SU-DHL-6 (cell line): ENCODE results near the gene PIN1.

Experiments
- EZH2phosphoT487 ChIP-seq: fragments of 200-600 bp; sonication (generic), shearing (Covaris generic); conservative IDR thresholded peaks from 2 replicates; pipeline ENCODE4 v1.6.1; 2018; ENCODE audit warnings: mild to moderate bottlenecking, antibody characterized with exemption, low read length, moderate library complexity, mixed read lengths
- TF ChIP-seq, protein P1 (sequence below): fragments of 200-600 bp; sonication (generic); IDR thresholded peaks from one replicate; pipeline ENCODE4 v1.5.1; 2017; ENCODE audit warnings: antibody characterized with exemption, mild to moderate bottlenecking, low read length, moderate library complexity; ENCODE audit not compliant: insufficient read depth, poor library complexity, severe bottlenecking

DNA sequence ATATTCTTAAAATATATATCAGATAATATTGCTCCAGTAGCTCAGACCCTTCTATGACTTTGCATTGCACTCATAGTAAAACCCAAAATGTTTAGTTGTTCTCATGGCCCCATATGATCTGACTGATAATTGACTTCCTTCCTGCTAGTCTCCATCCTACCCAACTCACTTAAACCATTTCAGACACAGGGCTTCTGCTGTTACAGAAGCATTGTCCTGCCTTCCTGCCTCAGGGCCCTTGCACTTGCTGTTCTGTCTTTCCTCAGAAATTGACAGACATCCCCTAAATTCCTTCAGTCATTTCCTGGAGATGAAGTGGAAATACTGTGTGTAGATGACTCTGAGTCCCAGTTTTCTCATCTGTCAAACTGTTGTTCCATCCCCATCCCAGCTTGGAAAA lies 36.0 kb upstream of the PIN1 start:
- TF ChIP-seq, protein P1, sequence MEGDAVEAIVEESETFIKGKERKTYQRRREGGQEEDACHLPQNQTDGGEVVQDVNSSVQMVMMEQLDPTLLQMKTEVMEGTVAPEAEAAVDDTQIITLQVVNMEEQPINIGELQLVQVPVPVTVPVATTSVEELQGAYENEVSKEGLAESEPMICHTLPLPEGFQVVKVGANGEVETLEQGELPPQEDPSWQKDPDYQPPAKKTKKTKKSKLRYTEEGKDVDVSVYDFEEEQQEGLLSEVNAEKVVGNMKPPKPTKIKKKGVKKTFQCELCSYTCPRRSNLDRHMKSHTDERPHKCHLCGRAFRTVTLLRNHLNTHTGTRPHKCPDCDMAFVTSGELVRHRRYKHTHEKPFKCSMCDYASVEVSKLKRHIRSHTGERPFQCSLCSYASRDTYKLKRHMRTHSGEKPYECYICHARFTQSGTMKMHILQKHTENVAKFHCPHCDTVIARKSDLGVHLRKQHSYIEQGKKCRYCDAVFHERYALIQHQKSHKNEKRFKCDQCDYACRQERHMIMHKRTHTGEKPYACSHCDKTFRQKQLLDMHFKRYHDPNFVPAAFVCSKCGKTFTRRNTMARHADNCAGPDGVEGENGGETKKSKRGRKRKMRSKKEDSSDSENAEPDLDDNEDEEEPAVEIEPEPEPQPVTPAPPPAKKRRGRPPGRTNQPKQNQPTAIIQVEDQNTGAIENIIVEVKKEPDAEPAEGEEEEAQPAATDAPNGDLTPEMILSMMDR, result no peak
- TF ChIP-seq EZH2phosphoT487, result no peak
